Endothelial cell of umbilical vein (primary cell): ENCODE data around the gene ZNF527. TPM values are rescaled to one million over a fixed set of nuclear protein-coding genes. Genes with fewer than 3 reads are reported as not detected.

Source experiments
- BruUV-seq: library from RNA; stranded (reverse); fragments of 400-500 nt; replicated peaks from 2 replicates; lab custom pipeline; 2021; lab: Mats Ljungman, UMichigan
- CTCF ChIA-PET: fragments of 300-600, 350-600 bp; sonication (Branson Sonifier 250); formaldehyde crosslinking; loops from one replicate; lab custom pipeline; 2021; ENCODE audit warnings: antibody characterized with exemption, inconsistent platforms; lab: Charles Lee
- POLR2A ChIA-PET: fragments of 300-600, 350-600 bp; sonication (Branson Sonifier 250); formaldehyde crosslinking; loops from one replicate; lab custom pipeline; 2021; ENCODE audit warnings: antibody characterized with exemption, inconsistent platforms; lab: Charles Lee
- DNase-seq: peaks from one replicate; pipeline ENCODE4 v3.0.0-alpha.2; 2011; ENCODE audit warnings: low read depth, low spot score
- FAIRE-seq: peaks from 2 replicates; lab custom pipeline; 2011; peaks lifted over from hg19 to GRCh38; lab: Jason Lieb, UNC
- H2AFZ ChIP-seq: 2 replicates; pipeline ENCODE4 v1.6.0; 2012; ENCODE audit warnings: low read depth, low read length, control low read depth, inconsistent platforms
- H3K27ac ChIP-seq: 2 replicates; pipeline ENCODE4 v1.5.1; 2011; ENCODE audit warnings: low read depth, mild to moderate bottlenecking, control low read depth, low read length, moderate library complexity; ENCODE audit not compliant: insufficient read depth
- H3K27me3 ChIP-seq, 2 experiments: 2 replicates each; pipeline versions ENCODE4 v1.6.0 to v1.6.1; 2011; ENCODE audit warnings: low read length in 2 of 2, mixed read lengths in 1 of 2; ENCODE audit not compliant: control insufficient read depth in 2 of 2, insufficient read depth in 2 of 2
- H3K36me3 ChIP-seq, 2 experiments: 2 replicates in 1 of 2; 3 replicates in 1 of 2; pipeline ENCODE4 v1.5.1; 2011; ENCODE audit warnings: low read length in 2 of 2, mild to moderate bottlenecking in 1 of 2, moderate library complexity in 1 of 2; ENCODE audit not compliant: control insufficient read depth in 2 of 2, insufficient read depth in 2 of 2; ENCODE audit errors: extremely low read depth in 1 of 2
- H3K4me1 ChIP-seq: 3 replicates; pipeline ENCODE4 v1.5.1; 2011; ENCODE audit warnings: mild to moderate bottlenecking, low read length; ENCODE audit not compliant: control insufficient read depth, insufficient read depth; ENCODE audit errors: extremely low read depth
- H3K4me2 ChIP-seq: 2 replicates; pipeline ENCODE4 v1.6.1; 2011; ENCODE audit warnings: low read length, control low read depth, mixed read lengths; ENCODE audit not compliant: insufficient read depth
- H3K4me3 ChIP-seq, 3 experiments: fragments of 200-600 bp in 1 of 3; sonication (generic), shearing (Covaris generic) in 1 of 3; replicated peaks in 1 of 3; 2 replicates each; pipeline ENCODE4 v1.5.1; 2011 to 2016; ENCODE audit warnings: control low read depth in 3 of 3, low read length in 3 of 3, mild to moderate bottlenecking in 2 of 3, inconsistent platforms in 1 of 3, low read depth in 1 of 3, moderate library complexity in 1 of 3; ENCODE audit not compliant: insufficient read depth in 1 of 3
- H3K79me2 ChIP-seq: 2 replicates; pipeline ENCODE4 v1.6.0; 2012; ENCODE audit warnings: low read length, inconsistent platforms; ENCODE audit not compliant: control insufficient read depth, insufficient read depth
- H3K9ac ChIP-seq: replicated peaks from 2 replicates; pipeline ENCODE3; 2011; ENCODE audit warnings: low read length, control low read depth; ENCODE audit not compliant: insufficient read depth; ENCODE audit errors: extremely low read depth
- H3K9me1 ChIP-seq: replicated peaks from 3 replicates; pipeline ENCODE4 v1.6.0; 2011; ENCODE audit warnings: mild to moderate bottlenecking, low read length; ENCODE audit not compliant: control insufficient read depth, insufficient read depth; ENCODE audit errors: extremely low read depth
- H3K9me3 ChIP-seq: replicated peaks from 2 replicates; pipeline ENCODE4 v1.5.1; 2012; ENCODE audit warnings: low read length, inconsistent platforms; ENCODE audit not compliant: control insufficient read depth, insufficient read depth
- H4K20me1 ChIP-seq: replicated peaks from 2 replicates; pipeline ENCODE3; 2011; ENCODE audit warnings: mild to moderate bottlenecking, low read length; ENCODE audit not compliant: control insufficient read depth, insufficient read depth; ENCODE audit errors: extremely low read depth
- EZH2 ChIP-seq: IDR thresholded peaks from 2 replicates; pipeline ENCODE4 v1.6.1; 2012; ENCODE audit warnings: borderline replicate concordance, low read depth, mild to moderate bottlenecking, moderate library complexity, low read length, inconsistent platforms; ENCODE audit not compliant: severe bottlenecking
- FOS ChIP-seq: IDR thresholded peaks from 2 replicates; pipeline ENCODE4 v1.6.1; 2011; ENCODE audit warnings: mild to moderate bottlenecking, low read length, moderate library complexity, borderline replicate concordance; ENCODE audit not compliant: insufficient read depth
- GATA2 ChIP-seq: IDR thresholded peaks from 2 replicates; pipeline ENCODE4 v1.7.0; 2011; ENCODE audit warnings: low read depth, mild to moderate bottlenecking, moderate library complexity, mixed read lengths, low read length; ENCODE audit not compliant: insufficient read length, insufficient read depth
- JUN ChIP-seq: IDR thresholded peaks from 2 replicates; pipeline ENCODE4 v1.6.1; 2011; ENCODE audit warnings: borderline replicate concordance, low read depth; ENCODE audit not compliant: insufficient read length, insufficient read depth
- MYC ChIP-seq: IDR thresholded peaks from one replicate; pipeline ENCODE4 v1.6.1; 2011; ENCODE audit warnings: mild to moderate bottlenecking, low read depth, low read length
- POLR2A ChIP-seq: IDR thresholded peaks from 2 replicates; pipeline ENCODE4 v1.6.1; 2012; ENCODE audit warnings: low read depth, mild to moderate bottlenecking, control low read depth, low read length
- POLR2AphosphoS5 ChIP-seq: IDR thresholded peaks from 2 replicates; pipeline ENCODE4 v1.6.1; 2012; ENCODE audit warnings: low read depth, mild to moderate bottlenecking, control low read depth, low read length, moderate library complexity; ENCODE audit not compliant: insufficient read depth
- dilution Hi-C: fragments of 300-500 bp; cut with MboI; formaldehyde crosslinking; loops from one replicate; pipeline ENCODE4 v1.15.0; 2019; ENCODE audit warnings: low sequenced_read_pairs; ENCODE audit not compliant: extremely low pct_ligation_motif_present
- intact Hi-C: fragments of 100-400 bp; cut with micrococcal nuclease; formaldehyde crosslinking; loops from one replicate; pipeline ENCODE4 v1.10.0; 2022
- polyA plus RNA-seq, 4 experiments: library from polyadenylated mRNA; depleted of rRNA in 3 of 4; stranded (reverse) in 3 of 4; unstranded in 1 of 4; fragments of >200 nt; gene quantifications; 2 replicates each; pipeline versions ENCODE4 v1.2.1 to v1.2.3, GENCODE V29; 2011 to 2012; ENCODE audit warnings: missing spikeins in 1 of 4
- total RNA-seq: library from RNA; stranded (reverse); gene quantifications from 2 replicates; pipeline ENCODE4 v1.2.3, GENCODE V29; 2021
- TF ChIP-seq, protein P1 (sequence below), 2 donors: IDR thresholded peaks; 1 replicate in 1 of 2; 2 replicates in 1 of 2; pipeline ENCODE4 v1.5.1; 2011; ENCODE audit warnings: low read length in 2 of 2, mild to moderate bottlenecking in 2 of 2, moderate library complexity in 2 of 2, control low read depth in 1 of 2, inconsistent platforms in 1 of 2, low read depth in 1 of 2; ENCODE audit not compliant: insufficient read depth in 1 of 2; ENCODE audit errors: extremely low read depth in 1 of 2
- TF ChIP-seq, protein P2 (sequence below): IDR thresholded peaks from 2 replicates; pipeline ENCODE4 v1.6.1; 2011; ENCODE audit not compliant: insufficient read depth, insufficient read length

ZNF527 gene
- total and polyA plus RNA-seq, 2 donors (not counting 3 experiments of a cell fraction or from before 2014, with no cell fraction given) = 2.9 to 3.6 TPM

DNA sequence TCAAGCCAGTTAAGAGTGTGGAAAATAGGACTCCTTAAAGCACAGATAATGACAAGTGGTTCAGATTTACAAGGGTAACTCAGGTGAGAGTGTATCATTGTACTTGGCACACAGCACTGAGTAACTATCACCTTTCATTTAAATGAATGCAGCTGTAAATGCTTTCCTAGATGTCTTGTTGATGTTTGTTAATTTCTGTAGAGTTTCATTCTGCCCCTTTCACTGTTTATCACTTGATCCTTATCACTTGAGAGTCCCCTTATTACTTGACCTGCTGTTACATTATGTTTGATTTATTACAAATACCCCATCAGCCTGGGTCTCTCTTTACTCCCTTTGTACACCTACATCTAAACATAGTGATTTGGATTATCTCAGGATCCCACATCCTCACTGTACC lies 38.1 kb upstream of the ZNF527 start:
- Histone ChIP-seq H3K27me3 (no peaks in the 10 kb centered on the region), H3K79me2 (peaks cover 6% of the 10 kb centered on the region), H3K4me2 (no peak overlapping the region), H2AFZ (no peak overlapping the region), H3K9me1 (no peaks in the 10 kb centered on the region), H3K9me3 (no peaks in the 10 kb centered on the region), H3K27ac (no peak overlapping the region), H3K36me3 (peaks cover 0 to 12% of the 10 kb centered on the region in 2 experiments), H3K9ac (no peak overlapping the region), H3K4me1 (peaks cover 19% of the 10 kb centered on the region), H3K4me3 (no peak overlapping the region), H4K20me1 (no peaks in the 10 kb centered on the region)
- intact Hi-C loops = loop anchor here (5.0 to 10.0 kb wide), 2 partner anchors 118 to 416 kb away; partner anchors contain the start of genes ZNF383, ZNF568, ZNF585B and ZNF829
- ChIA-PET POLR2A (no interaction called here), CTCF (no interaction called here)
- TF ChIP-seq POLR2A (no peak), EZH2 (no peak), POLR2AphosphoS5 (no peak), MYC (no peak), GATA2 (no peak), FOS (no peak), JUN (no peak)
- TF ChIP-seq, protein P1, sequence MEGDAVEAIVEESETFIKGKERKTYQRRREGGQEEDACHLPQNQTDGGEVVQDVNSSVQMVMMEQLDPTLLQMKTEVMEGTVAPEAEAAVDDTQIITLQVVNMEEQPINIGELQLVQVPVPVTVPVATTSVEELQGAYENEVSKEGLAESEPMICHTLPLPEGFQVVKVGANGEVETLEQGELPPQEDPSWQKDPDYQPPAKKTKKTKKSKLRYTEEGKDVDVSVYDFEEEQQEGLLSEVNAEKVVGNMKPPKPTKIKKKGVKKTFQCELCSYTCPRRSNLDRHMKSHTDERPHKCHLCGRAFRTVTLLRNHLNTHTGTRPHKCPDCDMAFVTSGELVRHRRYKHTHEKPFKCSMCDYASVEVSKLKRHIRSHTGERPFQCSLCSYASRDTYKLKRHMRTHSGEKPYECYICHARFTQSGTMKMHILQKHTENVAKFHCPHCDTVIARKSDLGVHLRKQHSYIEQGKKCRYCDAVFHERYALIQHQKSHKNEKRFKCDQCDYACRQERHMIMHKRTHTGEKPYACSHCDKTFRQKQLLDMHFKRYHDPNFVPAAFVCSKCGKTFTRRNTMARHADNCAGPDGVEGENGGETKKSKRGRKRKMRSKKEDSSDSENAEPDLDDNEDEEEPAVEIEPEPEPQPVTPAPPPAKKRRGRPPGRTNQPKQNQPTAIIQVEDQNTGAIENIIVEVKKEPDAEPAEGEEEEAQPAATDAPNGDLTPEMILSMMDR (IDR thresholded peaks at IDR 0.05; ENCODE audit: extremely low read depth in 1 of 2, insufficient read depth in 1 of 2, low read depth in 1 of 2, low read length in 2 of 2) = no peak
- TF ChIP-seq, protein P2, sequence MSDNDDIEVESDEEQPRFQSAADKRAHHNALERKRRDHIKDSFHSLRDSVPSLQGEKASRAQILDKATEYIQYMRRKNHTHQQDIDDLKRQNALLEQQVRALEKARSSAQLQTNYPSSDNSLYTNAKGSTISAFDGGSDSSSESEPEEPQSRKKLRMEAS = no peak
- DNase-seq (no peak), FAIRE-seq (no peak)
- dilution Hi-C loops = no loop called here
- BruUV-seq = no TSS peak
